Stimulated activated CD4-positive, alpha-beta T cell treated with anti-CD3 and anti-CD28 coated beads, TNF-alpha, amount 100 ng/mL, for 4 hours (primary cell): ENCODE data around the gene ZBTB9.

Source experiments
- DNase-seq, 3 experiments: peaks; one replicate each; pipeline ENCODE4 v3.0.0-alpha.2; 2020; ENCODE audit warnings: low read depth in 3 of 3

Gene ZBTB9, protein sequence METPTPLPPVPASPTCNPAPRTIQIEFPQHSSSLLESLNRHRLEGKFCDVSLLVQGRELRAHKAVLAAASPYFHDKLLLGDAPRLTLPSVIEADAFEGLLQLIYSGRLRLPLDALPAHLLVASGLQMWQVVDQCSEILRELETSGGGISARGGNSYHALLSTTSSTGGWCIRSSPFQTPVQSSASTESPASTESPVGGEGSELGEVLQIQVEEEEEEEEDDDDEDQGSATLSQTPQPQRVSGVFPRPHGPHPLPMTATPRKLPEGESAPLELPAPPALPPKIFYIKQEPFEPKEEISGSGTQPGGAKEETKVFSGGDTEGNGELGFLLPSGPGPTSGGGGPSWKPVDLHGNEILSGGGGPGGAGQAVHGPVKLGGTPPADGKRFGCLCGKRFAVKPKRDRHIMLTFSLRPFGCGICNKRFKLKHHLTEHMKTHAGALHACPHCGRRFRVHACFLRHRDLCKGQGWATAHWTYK

DNA sequence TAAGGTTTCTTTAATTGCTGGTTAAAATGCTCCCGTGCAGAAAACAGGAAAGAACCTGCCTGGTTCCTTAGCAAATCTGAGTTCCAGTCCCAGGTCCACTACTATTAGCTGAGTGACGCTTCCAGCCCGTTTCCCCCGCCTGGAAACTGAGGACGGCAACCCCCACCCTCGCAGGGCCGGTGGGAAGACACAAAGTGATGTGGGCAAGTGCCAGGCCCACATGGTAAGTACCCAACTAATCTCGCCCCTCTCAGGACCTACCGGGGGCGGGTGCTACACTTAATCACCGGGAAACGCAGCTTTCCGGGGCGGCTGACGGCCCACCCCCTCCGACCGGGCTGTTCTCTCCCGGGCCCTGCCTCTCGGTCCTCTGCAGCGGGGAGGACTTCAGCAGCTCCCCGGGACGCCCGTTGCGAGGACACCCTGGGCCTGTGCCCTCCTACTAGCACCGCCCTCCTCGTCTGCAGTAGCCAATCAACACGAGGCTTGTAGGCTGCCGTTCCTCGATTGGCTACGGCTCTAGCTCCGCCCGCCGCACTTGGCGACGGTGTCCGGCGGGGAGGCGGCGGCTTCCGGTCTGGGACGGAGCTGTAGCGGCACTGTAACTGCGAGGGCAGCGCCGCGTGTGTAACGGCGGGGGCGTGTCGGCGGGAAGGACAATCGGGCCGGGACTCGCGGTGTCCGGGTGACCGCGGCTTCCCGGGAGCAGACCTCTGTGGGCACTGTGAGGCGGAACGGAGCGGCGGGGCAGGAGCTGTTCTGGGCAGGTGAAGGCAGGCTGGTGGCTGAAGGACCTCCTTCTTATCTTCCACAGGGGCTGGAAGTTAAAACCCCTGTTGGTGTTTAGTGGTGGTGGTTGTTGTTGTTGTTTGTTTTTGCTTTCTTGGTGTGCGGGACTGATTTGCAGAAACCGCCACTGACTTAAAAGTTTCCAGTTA lies at the start of gene ZBTB9:
ZBTB9 (plus strand) TSS at position 568 of the 938 bp plus-strand sequence. CDS start 525 bp downstream, outside the sequence.
- peak; percentile 86 to 89 (median 88) for DNase-seq

DNA sequence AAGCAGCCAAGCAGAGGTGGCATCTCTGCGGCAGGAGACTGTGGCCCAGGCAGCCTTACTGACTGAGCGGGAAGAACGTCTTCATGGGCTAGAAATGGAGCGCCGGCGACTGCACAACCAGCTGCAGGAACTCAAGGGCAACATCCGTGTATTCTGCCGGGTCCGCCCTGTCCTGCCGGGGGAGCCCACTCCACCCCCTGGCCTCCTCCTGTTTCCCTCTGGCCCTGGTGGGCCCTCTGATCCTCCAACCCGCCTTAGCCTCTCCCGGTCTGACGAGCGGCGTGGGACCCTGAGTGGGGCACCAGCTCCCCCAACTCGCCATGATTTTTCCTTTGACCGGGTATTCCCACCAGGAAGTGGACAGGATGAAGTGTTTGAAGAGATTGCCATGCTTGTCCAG lies 49.5 kb upstream of the ZBTB9 start:
- no peak for DNase-seq

DNA sequence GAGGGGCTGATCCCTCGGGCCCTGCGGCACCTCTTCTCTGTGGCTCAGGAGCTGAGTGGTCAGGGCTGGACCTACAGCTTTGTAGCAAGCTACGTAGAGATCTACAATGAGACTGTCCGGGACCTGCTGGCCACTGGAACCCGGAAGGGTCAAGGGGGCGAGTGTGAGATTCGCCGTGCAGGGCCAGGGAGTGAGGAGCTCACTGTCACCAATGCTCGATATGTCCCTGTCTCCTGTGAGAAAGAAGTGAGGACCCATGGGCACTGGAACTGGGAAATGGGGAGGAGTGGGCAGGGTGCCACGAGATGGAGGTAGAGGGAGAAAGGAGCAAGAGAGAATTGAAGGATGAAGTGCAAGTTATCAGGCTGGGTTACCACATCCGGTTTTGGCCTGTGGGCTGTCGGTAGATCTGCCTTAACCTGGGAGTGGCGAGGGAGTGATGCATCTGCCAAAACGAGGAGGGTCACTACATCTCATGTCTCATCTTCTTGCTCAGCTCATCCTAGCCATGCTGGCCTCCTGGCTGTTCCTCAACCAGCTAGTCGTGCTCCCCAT lies 48.9 kb upstream of the ZBTB9 start:
- no peak for DNase-seq

DNA sequence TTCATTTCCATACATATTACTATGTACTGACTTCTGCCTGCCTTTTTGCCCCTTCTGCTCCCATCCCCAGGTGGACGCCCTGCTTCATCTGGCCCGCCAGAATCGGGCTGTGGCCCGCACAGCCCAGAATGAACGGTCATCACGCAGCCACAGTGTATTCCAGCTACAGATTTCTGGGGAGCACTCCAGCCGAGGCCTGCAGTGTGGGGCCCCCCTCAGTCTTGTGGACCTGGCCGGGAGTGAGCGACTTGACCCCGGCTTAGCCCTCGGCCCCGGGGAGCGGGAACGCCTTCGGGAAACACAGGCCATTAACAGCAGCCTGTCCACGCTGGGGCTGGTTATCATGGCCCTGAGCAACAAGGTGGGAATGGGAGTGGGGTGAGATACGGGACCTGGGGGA lies 48.2 kb upstream of the ZBTB9 start:
- no peak for DNase-seq

DNA sequence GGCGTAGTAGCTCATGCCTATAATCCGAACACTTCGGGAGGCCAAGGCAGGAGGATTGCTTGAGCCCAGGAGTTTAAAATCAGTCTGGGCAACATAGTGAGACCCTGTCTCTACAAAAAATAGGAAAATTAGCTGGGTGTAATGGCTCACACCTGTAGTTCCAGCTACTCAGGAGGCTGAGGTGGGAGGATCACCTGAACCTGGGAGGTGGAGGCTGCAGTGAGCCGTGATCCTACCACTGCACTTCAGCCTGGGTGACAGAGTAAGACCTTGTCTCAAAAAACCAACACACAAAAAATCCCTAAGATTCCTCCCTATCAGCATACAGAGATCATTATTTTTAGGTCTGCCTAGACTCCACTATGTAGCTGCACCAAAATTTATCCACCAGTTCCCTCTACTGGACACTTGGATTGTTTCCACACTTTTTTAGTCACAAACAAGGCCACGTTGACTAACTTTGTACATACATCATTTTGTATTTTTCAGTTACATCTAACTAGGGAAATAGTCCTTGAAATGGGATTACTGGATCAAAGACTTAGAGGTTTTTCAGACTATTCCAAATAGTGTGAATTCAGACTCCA lies 47.2 kb upstream of the ZBTB9 start:
- no peak for DNase-seq

DNA sequence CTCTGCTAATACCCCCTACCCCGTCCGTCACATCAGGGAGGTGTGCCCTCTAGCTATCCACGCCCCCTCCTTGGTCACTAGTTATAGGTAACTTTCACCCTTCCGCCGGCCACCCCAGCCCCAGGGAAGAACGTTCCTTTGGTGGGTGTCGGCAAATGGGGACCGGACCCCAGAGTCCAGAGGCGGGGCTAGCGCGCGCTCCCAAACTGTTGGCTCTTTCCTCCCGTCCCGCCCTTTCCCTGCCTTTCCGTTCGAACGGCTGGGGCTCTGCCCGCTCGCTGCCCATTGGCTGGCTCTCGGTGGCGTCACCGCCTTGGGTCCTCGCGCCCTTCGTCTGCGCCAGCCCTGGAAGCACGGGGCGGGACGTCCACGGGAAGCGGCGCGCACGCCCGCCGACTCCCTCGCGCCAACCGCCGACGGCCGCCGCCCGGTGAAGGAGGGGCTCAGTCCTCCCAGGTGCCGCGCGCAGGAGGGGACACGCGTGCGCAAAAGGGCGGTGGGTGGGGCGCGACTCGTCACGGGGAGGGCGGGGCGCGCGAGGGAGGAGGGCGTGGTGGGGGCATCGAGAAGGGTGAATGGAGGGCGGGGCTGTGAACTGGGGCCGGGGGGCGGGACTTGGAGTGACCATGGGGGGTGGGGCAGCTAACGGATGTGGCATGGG lies 44.2 kb upstream of the ZBTB9 start:
- DNase-seq, result peak; percentile 96 to 97 (median 96)

DNA sequence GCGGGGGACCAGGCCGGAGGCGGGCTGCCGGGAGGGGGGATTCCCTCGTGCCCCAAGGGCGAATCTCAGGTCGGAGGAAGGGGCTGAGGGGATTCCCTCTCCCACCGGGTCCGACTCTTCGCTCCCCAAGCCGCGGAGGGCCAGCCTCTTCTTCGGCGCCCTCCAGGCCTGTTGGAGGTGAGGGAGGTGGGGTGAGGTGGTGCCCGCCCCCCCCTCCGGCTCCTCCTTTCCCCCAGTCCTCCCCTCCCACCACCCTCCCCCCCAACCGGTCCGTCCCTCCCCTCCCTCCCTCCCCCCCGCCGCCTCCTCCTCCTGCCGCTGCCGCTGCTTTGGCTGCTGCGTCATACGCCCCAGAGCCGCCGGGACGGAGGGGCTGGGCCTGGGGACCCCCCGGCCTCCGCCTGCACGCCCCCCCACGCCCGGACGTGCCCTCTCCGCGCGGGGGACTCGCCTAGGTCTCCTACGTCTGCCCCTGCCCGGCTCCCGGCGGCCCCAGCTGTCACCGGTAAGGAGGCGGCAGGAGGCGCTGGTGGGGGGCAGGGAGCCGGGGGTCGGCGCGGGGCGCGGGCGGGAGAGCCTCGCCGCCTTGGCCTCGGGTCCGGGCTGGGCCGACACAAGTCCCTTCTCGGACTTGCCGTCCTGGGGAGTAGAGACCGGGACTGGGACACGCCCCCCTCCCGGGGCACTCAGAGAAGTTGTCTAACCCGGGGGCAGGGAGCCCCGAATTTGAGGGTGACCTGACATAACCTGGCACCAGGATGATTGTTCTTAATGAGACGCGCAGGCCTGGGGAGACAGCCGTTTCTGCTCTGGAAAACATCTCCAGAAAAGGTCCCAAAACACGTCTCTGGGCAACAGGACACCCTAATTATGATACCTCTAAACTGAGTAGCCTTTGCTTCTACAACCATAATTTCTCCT lies 43.4 kb upstream of the ZBTB9 start, which contains the start of gene PHF1:
PHF1 (plus strand) TSS at position 304 of the 921 bp plus-strand sequence. CDS start 1,250 bp downstream, outside the sequence.
- peak in 1 of 3 experiments; percentile 72 for DNase-seq

DNA sequence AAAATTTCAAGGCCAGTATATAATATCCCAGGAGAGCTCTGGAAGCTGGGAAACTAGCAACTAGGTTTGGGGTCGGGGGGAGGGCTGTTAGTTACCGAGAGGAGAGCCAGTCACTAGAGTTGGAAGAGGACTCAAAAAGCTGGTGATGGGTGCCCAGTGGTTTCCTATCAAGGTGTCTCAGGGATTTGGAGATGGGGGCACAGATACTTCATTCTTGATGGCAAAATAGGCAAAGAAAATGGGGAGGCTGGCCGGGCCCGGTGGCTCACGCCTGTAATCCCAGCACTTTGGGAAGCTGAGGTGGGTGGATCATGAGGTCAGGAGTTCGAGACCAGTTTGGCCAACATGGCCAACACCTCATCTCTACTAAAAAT lies 42.8 kb upstream of the ZBTB9 start:
- no peak for DNase-seq

DNA sequence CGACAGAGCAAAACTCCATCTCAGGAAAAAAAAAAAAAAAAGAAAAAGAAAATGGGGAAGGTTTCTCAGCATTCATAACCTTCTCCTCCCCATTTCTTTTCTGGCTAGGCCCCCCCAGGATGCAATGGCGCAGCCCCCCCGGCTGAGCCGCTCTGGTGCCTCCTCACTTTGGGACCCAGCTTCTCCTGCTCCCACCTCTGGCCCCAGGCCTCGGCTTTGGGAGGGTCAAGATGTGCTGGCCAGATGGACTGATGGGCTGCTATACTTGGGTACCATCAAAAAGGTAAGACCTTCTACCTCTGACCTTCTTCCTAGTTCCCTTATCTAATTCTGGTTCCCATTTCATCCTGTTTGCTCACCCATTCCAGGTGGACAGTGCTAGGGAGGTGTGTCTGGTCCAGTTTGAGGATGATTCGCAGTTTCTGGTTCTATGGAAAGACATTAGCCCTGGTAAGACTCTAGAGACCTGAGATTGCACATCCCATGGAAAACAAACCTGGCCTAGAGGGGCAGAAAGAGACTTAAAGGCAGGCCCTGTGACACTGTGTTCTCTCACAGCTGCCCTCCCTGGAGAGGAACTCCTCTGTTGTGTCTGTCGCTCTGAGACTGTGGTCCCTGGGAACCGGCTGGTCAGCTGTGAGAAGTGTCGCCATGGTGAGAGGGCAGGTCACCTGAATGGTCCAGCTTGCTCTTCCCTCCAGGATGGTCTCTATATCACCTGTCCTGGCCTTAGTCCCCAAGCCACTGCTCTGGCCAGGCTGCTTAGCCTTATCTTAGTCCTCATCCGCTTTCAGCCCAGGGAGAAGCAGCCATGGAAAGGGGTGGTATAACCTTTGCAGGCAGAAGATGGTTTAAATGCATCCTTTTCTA lies 42.0 kb upstream of the ZBTB9 start:
- no peak for DNase-seq

DNA sequence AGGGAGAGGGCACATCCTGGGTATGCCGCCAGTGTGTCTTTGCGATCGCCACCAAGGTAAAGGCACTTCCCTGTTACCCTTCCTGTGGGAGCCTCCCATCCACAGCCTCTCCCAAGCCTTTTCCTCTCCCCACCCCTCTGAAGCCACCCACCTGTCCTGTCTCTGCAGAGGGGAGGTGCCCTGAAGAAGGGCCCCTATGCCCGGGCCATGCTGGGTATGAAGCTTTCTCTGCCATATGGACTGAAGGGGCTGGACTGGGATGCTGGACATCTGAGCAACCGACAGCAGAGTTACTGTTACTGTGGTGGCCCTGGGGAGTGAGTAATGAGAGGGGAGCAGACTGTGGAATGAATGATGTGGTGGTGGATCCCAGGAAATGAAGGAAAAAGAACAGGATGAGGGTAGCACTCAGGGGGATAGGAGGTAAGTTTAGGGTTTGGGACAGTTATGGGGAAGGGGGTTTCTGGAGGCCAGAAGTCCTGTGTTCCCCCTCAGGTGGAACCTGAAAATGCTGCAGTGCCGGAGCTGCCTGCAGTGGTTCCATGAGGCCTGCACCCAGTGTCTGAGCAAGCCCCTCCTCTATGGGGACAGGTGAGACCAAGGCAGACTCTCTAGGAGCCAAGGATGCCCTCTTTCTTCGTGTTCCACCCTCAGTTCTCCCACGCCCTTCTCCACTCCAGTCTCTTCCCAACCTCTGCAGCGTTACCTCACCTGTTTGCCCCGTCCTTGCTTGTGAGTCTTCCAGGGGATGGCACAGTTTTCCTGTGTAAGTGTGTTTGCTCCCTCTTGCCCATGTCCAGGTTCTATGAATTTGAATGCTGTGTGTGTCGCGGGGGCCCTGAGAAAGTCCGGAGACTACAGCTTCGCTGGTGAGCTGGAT lies 40.9 kb upstream of the ZBTB9 start:
- DNase-seq, result no peak

DNA sequence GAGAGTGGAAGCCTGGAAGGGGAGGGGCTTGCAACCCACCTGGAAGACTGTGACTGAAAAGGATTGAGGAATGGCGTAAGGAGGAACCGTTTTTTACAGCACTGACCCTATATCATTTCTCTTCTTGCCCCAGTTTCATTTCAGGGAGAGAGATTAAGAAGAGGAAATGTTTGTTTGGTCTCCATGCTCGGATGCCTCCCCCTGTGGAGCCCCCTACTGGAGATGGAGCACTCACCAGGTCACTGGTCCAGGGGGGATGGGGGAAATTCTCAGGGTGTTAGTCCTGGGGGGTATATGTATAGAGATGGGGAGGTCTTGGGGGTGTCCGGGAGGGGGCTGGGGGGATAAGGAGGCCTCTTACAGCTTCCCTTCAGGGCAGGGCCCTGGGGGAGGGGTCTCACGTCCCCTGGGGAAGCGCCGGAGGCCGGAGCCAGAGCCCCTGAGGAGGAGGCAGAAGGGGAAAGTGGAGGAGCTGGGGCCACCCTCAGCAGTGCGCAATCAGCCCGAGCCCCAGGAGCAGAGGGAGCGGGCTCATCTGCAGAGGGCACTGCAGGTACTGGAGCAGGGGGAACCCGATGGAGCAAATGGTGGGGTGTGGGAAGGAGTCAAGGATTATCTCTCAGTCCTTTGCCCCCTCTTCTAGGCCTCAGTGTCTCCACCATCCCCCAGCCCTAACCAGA lies 39.6 kb upstream of the ZBTB9 start:
- no peak for DNase-seq

DNA sequence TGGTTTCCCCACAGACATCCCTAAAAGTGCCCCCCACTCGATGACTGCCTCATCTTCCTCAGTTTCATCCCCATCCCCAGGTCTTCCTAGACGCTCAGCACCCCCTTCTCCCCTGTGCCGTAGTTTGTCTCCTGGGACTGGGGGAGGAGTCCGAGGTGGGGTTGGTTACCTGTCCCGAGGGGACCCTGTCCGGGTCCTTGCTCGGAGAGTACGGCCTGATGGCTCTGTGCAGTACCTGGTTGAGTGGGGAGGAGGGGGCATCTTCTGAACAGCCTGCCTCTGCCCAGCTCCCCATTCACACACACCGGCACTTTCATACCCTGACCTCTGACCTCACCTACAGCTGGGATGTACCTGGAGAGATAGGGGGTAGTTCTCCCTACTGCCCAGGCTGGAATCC lies 38.5 kb upstream of the ZBTB9 start:
- DNase-seq, result no peak

DNA sequence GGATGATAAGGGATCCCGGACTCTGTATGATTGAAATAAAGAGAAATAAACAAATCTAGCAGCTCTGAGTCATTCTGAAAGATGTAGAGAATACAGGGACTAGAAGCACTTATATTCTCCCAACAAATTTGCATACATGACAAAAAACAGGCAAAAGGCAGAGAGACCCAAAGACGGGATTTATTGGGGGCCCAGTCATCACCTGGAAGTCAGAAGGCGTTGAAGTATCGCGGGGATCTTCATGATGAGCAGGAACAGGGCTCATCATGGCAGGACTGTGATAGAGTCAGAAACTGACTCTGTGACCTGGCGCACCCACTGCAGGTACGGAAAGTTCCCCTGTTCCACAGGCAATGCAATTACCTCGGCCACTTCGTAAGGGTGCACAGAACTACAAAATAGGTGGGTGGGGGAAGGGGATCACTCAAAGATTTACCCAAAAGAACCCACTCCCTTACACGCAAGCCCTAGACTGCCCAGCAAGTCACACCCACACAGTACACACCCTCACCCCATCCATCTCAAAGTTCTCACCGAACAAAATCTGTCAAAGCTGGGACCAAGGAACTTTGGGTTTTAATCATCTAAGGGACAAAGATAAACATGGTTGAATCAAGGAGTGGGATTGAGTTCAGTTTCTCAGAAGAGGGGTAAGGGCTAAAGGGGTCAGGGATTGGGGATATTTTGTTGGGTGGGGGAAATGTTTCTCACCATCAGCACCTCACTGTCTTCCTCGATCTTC lies 37.8 kb upstream of the ZBTB9 start:
- no peak for DNase-seq

DNA sequence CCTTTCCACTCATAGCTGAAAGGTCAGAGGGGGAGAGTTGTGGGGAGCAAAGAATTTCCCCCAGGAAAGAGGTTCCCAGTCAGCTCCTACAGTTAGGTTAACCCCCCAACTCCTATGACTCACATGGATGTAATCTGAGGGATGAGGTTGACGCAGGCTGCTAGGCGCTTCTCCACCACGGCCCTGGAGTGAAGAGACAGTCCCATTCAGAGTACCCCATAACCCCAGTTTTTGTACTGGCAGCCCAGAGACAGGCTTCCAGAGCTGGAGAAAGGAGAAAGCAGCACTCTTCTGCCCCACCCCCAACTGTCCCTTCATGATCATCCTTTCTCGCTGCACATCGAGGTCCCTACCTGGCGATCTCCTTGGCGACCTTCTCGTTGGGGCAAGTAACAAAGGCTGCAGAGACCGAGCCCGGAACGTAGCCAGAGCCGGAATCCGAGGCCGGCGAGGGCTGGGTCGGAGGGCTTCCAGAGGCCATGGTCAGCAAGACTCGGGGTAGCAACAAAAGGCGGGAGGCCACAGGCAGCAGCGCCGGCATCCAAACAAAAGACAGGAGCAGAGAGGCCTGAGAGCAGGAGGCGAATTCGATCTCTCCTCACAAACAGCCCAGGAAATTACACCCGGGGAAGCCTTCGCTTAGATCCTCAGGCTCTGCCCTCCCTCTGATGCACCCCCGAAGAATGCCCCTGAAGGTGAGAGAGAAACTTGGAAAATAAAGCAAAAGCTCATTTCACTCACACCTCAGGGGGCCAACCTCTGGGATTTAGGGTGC lies 37.1 kb upstream of the ZBTB9 start:
- DNase-seq, result no peak

DNA sequence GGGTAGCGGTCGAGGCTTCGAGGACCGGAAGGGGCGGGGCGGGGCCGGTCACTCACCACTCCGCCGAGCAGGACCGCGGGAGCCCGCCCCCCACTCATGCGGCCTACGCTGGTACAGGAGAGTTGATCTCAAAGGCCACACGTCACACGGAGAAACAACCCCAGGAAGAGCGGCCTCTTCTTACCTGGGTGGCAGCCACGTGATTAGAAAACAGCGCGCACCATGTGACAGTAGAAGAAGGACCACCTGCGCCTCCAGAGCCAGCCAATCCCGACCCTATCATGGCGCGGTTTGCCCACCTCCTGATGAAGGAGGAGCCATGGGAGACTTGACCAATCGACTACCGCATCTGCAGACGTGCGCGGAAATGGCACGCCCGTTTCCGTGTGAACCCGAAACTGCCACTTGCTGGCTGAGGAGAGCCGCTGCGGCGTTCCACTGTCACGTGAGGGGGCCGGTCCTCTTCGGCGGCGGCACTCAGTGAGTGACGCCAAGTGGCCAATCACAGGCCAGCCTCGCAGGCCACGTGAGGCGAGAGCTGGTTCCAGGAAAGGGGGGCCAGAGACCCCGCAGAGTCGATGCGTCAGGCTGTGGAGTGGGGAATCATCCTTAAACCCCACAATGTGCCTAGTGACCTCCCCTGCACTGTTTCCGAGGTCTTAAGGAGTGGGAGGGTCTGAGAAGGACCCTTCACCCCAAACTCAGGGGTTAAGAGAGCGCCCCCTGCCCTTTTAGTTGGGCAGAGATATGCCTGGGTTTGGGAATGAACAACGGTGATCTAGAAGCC lies 36.3 kb upstream of the ZBTB9 start, which contains the start of gene CUTA:
CUTA (minus strand) TSS at position 205 of the 787 bp plus-strand sequence; CDS start at position 98, 107 bp downstream.
- DNase-seq, result peak; percentile 89 to 97 (median 97)
